H54 (cell line): ENCODE results near the gene LPCAT1.

Source experiments
- DNase-seq: peaks from one replicate; pipeline ENCODE4 v3.0.0; 2011; ENCODE audit warnings: low spot score, mixed read lengths; ENCODE audit not compliant: insufficient read length
- FAIRE-seq: peaks from 3 replicates; lab custom pipeline; 2011; peaks lifted over from hg19 to GRCh38; lab: Jason Lieb, UNC
- POLR2A ChIP-seq: IDR thresholded peaks from 2 replicates; pipeline ENCODE4 v1.6.1; 2011; ENCODE audit warnings: low read depth, mild to moderate bottlenecking, low read length

Gene LPCAT1

GRCh38 chr5:1441166-1441865, 82.4 kb downstream of the LPCAT1 start:
- DNase-seq (no peak), FAIRE-seq (no peak)
- no peak for TF ChIP-seq POLR2A

DNA sequence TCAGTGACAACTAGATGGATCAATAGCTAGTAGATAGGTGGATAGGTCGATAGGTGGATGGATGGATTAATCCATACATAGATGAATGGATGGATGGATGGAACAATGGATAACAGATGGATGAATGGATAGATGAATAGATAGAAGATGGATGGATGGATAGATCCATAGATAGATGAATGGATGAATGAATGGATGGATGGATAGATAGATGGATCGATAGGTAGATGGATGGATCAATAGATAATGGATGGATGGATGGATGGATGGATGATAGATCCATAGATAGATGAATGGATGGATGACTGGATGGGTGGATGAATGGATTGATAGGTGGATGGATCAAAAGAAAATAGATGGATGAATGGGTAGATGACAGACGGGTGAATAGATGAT, 83.7 kb downstream of the LPCAT1 start:
- no peak for DNase-seq
- no peak for FAIRE-seq
- TF ChIP-seq POLR2A, result no peak

DNA sequence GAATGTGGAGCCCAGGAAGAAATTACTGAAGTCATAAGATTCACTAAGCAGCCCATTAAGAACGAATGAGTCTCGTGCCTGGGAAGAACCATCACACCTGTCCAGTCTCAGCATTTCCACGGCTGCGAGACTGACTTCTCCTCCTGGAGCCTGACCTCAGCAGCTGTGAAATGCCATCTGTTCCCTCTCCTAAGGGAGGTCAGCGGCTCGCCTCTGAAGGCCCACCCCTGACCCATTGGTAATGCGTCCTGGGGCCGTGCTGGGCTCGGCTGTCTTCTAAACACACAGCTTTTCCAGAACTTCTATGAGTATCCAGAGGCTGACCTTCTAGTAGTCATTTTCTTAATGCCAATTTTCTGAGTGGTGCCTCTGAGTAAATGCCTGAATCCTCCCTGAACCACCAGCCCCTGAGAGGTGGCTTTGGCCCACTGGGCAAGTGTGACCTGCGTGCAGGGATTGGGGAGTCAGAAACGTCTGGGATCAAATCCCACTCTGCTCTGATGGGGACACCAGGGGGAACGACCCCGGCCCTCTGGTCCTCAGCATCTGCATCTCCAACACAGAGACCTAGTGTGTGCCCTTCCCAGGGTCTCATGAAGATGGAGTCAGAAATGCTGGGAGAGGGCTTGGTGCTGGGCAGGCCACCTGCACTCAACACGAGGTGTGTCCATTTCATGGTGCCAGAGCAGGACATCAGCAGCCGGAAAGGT, 84.2 kb downstream of the LPCAT1 start:
- FAIRE-seq (no peak), DNase-seq (no peak)
- no peak for TF ChIP-seq POLR2A

DNA sequence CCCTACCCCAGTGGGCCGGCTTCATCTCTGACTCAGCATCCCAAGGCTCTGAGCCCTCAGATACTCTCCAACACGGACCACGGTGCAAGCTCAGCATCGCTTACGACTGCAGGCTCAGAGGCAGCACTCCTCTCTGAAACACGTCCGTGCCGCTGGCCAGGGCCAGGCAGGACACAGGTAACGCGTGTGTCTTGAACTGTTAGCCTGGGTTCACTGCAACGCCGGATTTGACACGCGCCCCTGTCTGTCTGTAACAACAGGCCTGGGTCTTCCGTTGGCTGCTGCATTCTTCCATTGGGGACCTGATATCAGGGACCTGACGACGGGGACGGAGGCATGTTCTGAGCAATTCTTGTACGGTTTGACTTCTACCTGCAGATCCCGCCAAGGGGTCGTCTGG, 84.9 kb downstream of the LPCAT1 start:
- FAIRE-seq (no peak), DNase-seq (no peak)
- TF ChIP-seq POLR2A, result no peak

- DNase-seq, result no peak
- no peak for TF ChIP-seq POLR2A
- no peak for FAIRE-seq
Measured at GRCh38 chr5:1437876-1438559, 85.7 kb downstream of the LPCAT1 start.

DNA sequence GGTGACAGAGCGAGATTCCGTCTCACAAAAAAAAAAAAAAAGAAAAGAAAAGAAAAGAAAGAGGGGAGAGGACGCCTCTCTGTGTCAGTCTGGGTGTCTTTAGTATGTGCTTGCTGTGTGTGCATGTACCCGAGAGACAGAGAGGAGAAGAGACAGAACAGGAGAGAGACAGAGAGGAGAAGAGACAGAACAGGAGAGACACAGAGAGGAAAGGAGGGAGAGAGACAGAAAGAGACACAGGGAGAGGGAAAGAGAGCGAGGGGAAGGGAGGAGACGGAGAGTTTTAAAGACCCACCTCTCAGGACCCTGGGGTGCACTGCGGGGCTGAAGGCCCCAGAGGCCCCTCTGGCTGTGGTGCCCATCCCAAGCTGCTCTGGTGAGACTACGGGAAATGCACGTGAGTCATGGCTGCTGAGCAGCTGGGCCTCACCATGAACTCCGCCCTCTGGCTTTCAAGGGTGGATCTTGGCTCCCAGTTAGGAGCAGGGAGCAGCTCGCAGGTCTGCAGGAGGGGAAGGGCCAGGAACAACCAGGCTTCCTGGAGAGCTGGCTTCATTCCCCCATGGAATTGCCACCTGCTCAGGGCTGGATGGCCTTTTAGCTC, 86.4 kb downstream of the LPCAT1 start:
- FAIRE-seq (no peak), DNase-seq (peak; percentile 97)
- no peak for TF ChIP-seq POLR2A

DNA sequence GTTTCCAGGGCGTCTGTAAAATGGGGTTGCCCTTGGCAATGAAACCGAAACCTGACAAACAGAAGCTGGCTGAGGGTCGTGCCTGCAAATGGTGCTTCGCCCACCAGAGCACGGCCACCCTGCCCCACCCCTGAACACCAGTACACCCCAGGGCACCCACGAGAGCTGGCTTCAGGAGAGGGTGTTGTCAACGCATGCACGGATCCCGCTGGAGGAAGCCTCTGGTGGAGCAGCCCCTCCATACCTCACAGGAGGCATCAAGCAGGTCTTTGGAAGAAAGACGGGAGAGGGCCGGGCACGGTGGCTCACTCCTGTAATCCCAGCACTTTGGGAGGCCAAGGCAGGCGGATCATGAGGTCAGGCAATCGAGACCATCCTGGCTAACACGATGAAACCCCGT, 87.1 kb downstream of the LPCAT1 start:
- no peak for TF ChIP-seq POLR2A
- FAIRE-seq (no peak), DNase-seq (no peak)

DNA sequence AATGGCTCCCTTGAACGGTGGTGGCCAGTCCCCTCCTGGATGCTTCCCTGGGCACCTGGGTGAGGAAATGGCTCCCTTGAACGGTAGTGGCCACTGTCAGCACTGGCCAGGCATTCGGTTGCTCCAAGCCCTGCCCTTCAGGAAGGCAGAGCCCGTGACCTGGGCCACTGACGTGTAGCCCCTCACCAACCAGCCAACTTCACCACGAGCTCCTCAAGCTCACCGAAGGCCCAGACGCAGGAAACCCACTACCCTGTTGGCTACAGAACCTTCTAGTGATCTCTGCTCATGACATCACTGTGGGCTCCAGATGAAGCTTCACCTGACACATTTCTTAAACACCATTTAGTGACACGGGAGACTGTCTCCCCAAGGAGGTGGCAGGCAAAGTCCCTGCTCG, 87.7 kb downstream of the LPCAT1 start:
- no peak for DNase-seq
- no peak for TF ChIP-seq POLR2A
- no peak for FAIRE-seq

DNA sequence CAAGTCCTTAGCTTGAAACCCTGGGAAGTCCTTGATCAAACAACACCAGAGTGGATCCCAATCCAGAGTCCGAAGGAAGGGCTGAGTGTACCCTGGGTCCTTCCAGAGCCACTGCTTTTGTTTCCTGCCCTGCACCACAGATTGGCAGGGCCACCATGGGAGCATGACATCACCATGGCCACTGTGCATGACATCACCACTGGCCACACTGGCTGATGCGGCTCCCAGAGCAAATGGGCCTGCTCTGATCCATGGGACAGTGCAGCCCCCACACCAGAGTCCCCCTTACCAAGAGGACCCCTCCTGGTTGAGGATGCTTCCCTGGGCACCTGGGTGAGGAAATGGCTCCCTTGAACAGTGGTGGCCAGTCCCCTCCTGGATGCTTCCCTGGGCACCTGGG, 88.4 kb downstream of the LPCAT1 start:
- FAIRE-seq (no peak), DNase-seq (no peak)
- TF ChIP-seq POLR2A, result no peak

DNA sequence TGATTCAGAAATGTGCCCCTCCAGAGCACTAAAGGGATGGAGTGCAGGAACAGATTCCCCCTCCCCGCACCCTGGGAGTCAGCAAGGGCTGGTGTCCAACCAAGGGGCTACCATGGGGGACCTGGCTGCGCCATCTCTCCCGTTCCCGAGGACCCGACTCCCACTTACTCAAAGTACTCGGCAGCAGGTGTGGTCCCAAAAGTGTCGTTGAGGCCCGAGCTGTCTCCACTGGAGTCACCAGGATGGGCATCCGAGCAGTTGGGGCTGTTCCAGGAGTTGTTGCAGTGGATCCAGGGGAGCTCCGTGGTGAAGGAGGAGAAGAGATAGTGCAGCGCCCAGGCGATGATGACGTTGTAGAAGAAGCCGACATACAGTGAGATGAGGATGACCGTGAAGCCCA, 91.5 kb downstream of the LPCAT1 start:
- FAIRE-seq (no peak), DNase-seq (no peak)
- TF ChIP-seq POLR2A, result no peak

DNA sequence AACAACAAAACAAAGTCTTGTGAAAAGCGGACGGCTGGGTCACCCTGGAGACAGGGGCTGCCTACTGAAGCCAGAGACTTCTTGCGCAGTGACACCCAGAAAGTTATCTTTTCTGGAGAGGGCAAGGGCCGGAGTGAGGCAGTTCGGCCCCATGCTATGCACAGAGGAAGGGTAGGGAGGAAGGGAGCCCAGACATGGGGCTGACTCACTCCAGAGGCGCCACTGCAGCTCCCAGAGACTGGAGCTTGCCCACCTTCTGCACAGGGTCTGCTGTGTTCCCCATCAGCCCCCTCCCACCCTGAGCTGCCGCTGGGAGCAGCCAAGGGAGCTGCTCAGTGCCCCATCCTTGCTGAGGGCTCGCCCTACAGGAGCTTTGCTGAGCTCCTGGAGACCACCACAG, 91.9 kb downstream of the LPCAT1 start:
- FAIRE-seq, result no peak
- TF ChIP-seq POLR2A, result no peak
- DNase-seq, result no peak

- FAIRE-seq (no peak), DNase-seq (no peak)
- no peak for TF ChIP-seq POLR2A
Measured at GRCh38 chr5:1431021-1431811, 92.5 kb downstream of the LPCAT1 start.

GRCh38 chr5:1430121-1430795, 93.5 kb downstream of the LPCAT1 start:
- no peak for DNase-seq
- TF ChIP-seq POLR2A, result no peak
- no peak for FAIRE-seq
